Activated naive CD4-positive, alpha-beta T cell treated with anti-CD3 and anti-CD28 coated beads, Interleukin-2, amount 50 U/mL, for 72 hours (primary cell): ENCODE measurements around the gene SNRNP70. TPM values are rescaled to one million over a fixed set of nuclear protein-coding genes. Genes with fewer than 3 reads are reported as not detected.
A peak's percentile ranks its signal among the peaks of the same experiment; 100 is the strongest.
"Not testable (repeated sequence)": the region's sequence is repeated elsewhere in the genome, so short reads cannot be mapped to it uniquely, and the experiment has no call there.

Experiments
- ATAC-seq, 2 donors: fragments of 150-1000 bp; cut with Tn5 transposase; 2 replicates each; pipeline ENCODE4 v1.10.0; 2021; ENCODE audit warnings: mild to moderate bottlenecking in 2 of 2, moderate library complexity in 2 of 2
- DNase-seq, 2 donors: peaks; one replicate each; pipeline ENCODE4 v3.0.0; 2021 to 2022; ENCODE audit warnings: low spot score in 2 of 2
- H3K27ac Mint-ChIP-seq, 2 donors: one replicate each; pipeline ENCODE4 v1.8.0; 2022; ENCODE audit warnings: mild to moderate bottlenecking in 2 of 2, mixed read lengths in 2 of 2
- H3K36me3 Mint-ChIP-seq, 2 donors: one replicate each; pipeline ENCODE4 v1.8.0; 2022; ENCODE audit warnings: mixed read lengths in 2 of 2
- H3K9me3 Mint-ChIP-seq, 2 donors: one replicate each; pipeline ENCODE4 v1.8.0; 2022; ENCODE audit warnings: mixed read lengths in 2 of 2
- total RNA-seq, 2 donors: library from RNA; stranded (reverse); gene quantifications; one replicate each; pipeline ENCODE4 v1.2.3, GENCODE V29; 2022

The SNRNP70 gene
- 100 to 1,000 TPM; 127 to 233 TPM for total RNA-seq

GRCh38 chr19:49085020-49085867 is at the start of gene SNRNP70:
TSS of gene SNRNP70 (plus strand) at chr19:49085451. CDS start at chr19:49086415, 964 bp downstream.
- Mint-ChIP-seq H3K27ac (peak within 1 kb of the TSS; percentile 94 to 100), H3K36me3 (peaks cover 22 to 25% of the 10 kb centered on the region in 2 donors), H3K9me3 (no peaks in the 10 kb centered on the region)
- ATAC-seq (peak; percentile 95 to 98), DNase-seq (peak; percentile 98 to 100)

- ATAC-seq (peak; percentile 61 to 81), DNase-seq (peak in 1 of 2 donors; percentile 70)
- not testable (repeated sequence) for H3K9me3 Mint-ChIP-seq, H3K27ac Mint-ChIP-seq, H3K36me3 Mint-ChIP-seq
Observed at GRCh38 chr19:49036815-49037214, 48.4 kb upstream of the SNRNP70 start, which contains the start of gene CGB1. TSS of gene CGB1 (minus strand) at chr19:49036895. CDS start at chr19:49036711, 184 bp downstream.

GRCh38 chr19:49038111-49038510 is 47.1 kb upstream of the SNRNP70 start:
- not testable (repeated sequence) for H3K9me3 Mint-ChIP-seq, DNase-seq, H3K36me3 Mint-ChIP-seq, H3K27ac Mint-ChIP-seq, ATAC-seq

GRCh38 chr19:49038557-49039276 is 46.5 kb upstream of the SNRNP70 start:
- DNase-seq, H3K27ac Mint-ChIP-seq, ATAC-seq, H3K9me3 Mint-ChIP-seq, H3K36me3 Mint-ChIP-seq: not testable (repeated sequence)

- not testable (repeated sequence) for ATAC-seq, H3K27ac Mint-ChIP-seq, H3K36me3 Mint-ChIP-seq, DNase-seq, H3K9me3 Mint-ChIP-seq
Observed at GRCh38 chr19:49039736-49040135, 45.5 kb upstream of the SNRNP70 start.

- no peak for DNase-seq
- no peak for ATAC-seq
- Mint-ChIP-seq H3K36me3 (no peaks in the 10 kb centered on the region), H3K9me3 (no peaks in the 10 kb centered on the region), H3K27ac (no peak overlapping the region)
Observed at GRCh38 chr19:49042177-49042576, 43.1 kb upstream of the SNRNP70 start.

- ATAC-seq, H3K9me3 Mint-ChIP-seq, H3K27ac Mint-ChIP-seq, DNase-seq, H3K36me3 Mint-ChIP-seq: not testable (repeated sequence)
Observed at GRCh38 chr19:49042666-49043065, 42.6 kb upstream of the SNRNP70 start.

- DNase-seq, H3K27ac Mint-ChIP-seq, ATAC-seq, H3K36me3 Mint-ChIP-seq, H3K9me3 Mint-ChIP-seq: not testable (repeated sequence)
Observed at GRCh38 chr19:49043548-49043947, 41.7 kb upstream of the SNRNP70 start, which contains the start of gene CGB5. TSS of gene CGB5 (plus strand) at chr19:49043848. CDS start at chr19:49044210, 362 bp downstream.

- not testable (repeated sequence) for DNase-seq, H3K36me3 Mint-ChIP-seq, H3K9me3 Mint-ChIP-seq, ATAC-seq
- H3K27ac Mint-ChIP-seq = peak within 1 kb of the TSS in 1 of 2 donors; percentile 36
Observed at GRCh38 chr19:49049011-49049410, 36.2 kb upstream of the SNRNP70 start, which contains the start of gene CGB8. TSS of gene CGB8 (minus strand) at chr19:49049111. CDS start at chr19:49048739, 372 bp downstream.

GRCh38 chr19:49049834-49050233 is 35.4 kb upstream of the SNRNP70 start:
- H3K27ac Mint-ChIP-seq = peak overlapping the region in 1 of 2 donors; percentile 36
- not testable (repeated sequence) for H3K9me3 Mint-ChIP-seq, H3K36me3 Mint-ChIP-seq, ATAC-seq, DNase-seq

GRCh38 chr19:49050376-49051033 is 34.7 kb upstream of the SNRNP70 start:
- H3K27ac Mint-ChIP-seq, H3K36me3 Mint-ChIP-seq, H3K9me3 Mint-ChIP-seq, ATAC-seq, DNase-seq: not testable (repeated sequence)

GRCh38 chr19:49056101-49056901 is 28.9 kb upstream of the SNRNP70 start:
- no peak overlapping the region for H3K27ac Mint-ChIP-seq
- no peaks in the 10 kb centered on the region for H3K9me3 Mint-ChIP-seq
- H3K36me3 Mint-ChIP-seq = no peaks in the 10 kb centered on the region
- ATAC-seq = peak; percentile 82 to 86
- DNase-seq = peak; percentile 64 to 68

- not testable (repeated sequence) for ATAC-seq, H3K9me3 Mint-ChIP-seq
Observed at GRCh38 chr19:49056902-49057596, 28.2 kb upstream of the SNRNP70 start.

GRCh38 chr19:49057636-49058234 is 27.5 kb upstream of the SNRNP70 start, which contains the start of gene CGB7:
TSS of gene CGB7 (minus strand) at chr19:49057749. CDS start at chr19:49055375, 2,374 bp downstream.
- ATAC-seq = peak; percentile 24 to 40
- H3K9me3 Mint-ChIP-seq = no peaks in the 10 kb centered on the region
- no peaks in the 10 kb centered on the region for H3K36me3 Mint-ChIP-seq
- no peak within 1 kb of the TSS for H3K27ac Mint-ChIP-seq
- peak in 1 of 2 donors; percentile 44 for DNase-seq

More at GRCh38 chr19:49056902-49057596, 28.2 kb upstream of the SNRNP70 start:
- not testable (repeated sequence) for DNase-seq, H3K27ac Mint-ChIP-seq, H3K36me3 Mint-ChIP-seq

- H3K36me3 Mint-ChIP-seq = no peaks in the 10 kb centered on the region
- no peak overlapping the region for H3K27ac Mint-ChIP-seq
- DNase-seq = no peak
- H3K9me3 Mint-ChIP-seq = no peaks in the 10 kb centered on the region
- peak in 1 of 2 donors; percentile 43 for ATAC-seq
Observed at GRCh38 chr19:49058562-49058961, 26.7 kb upstream of the SNRNP70 start.
